Measurements from ENCODE around the gene MROH2A.

DNA sequence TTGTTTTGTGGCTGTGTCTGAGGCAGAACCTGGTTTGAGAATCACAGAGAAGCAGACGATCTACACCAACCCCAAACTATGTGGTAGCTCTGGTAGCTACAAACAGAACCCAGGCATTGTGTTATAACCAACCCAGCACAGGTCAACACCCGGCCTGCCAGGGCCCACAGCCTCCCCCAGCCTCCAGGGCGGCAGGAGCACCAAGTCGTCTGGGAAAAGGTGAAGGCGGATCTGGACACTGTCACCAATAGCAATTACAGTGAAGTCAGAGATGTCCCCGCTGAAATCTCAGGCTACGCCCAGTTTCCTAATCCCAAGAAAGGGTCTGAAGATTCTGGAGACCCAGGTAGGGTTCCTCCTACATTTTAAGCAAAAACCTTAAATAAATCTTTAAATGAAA lies 72.6 kb downstream of the MROH2A start:
- TF ChIP-seq, protein P1, sequence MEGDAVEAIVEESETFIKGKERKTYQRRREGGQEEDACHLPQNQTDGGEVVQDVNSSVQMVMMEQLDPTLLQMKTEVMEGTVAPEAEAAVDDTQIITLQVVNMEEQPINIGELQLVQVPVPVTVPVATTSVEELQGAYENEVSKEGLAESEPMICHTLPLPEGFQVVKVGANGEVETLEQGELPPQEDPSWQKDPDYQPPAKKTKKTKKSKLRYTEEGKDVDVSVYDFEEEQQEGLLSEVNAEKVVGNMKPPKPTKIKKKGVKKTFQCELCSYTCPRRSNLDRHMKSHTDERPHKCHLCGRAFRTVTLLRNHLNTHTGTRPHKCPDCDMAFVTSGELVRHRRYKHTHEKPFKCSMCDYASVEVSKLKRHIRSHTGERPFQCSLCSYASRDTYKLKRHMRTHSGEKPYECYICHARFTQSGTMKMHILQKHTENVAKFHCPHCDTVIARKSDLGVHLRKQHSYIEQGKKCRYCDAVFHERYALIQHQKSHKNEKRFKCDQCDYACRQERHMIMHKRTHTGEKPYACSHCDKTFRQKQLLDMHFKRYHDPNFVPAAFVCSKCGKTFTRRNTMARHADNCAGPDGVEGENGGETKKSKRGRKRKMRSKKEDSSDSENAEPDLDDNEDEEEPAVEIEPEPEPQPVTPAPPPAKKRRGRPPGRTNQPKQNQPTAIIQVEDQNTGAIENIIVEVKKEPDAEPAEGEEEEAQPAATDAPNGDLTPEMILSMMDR (IDR thresholded peaks at IDR 0.05) = no peak
- no peak for TF ChIP-seq POLR2AphosphoS5 (IDR thresholded peaks at IDR 0.05; ENCODE audit: insufficient read depth in 1 of 2, low read depth in 1 of 2)
- TF ChIP-seq POLR2A (IDR thresholded peaks at IDR 0.05) = no peak
